GM23248 (cell line): ENCODE measurements around the gene COBLL1. TPM values are rescaled to one million over a fixed set of nuclear protein-coding genes. Genes with fewer than 3 reads are reported as not detected.

Source experiments
- DNase-seq: peaks from one replicate; pipeline ENCODE4 v3.0.0-alpha.2; 2015
- H2AFZ ChIP-seq: fragments of 200-600 bp; sonication (generic); 2 replicates; pipeline ENCODE4 v1.6.1; 2016; ENCODE audit warnings: antibody characterized with exemption
- H3F3A ChIP-seq: fragments of 200-600 bp; sonication (generic); 2 replicates; pipeline ENCODE4 v1.6.1; 2016; ENCODE audit warnings: mild to moderate bottlenecking, antibody characterized with exemption, mixed run types; ENCODE audit not compliant: insufficient read depth
- H3K27ac ChIP-seq: fragments of 200-600 bp; sonication (generic); 2 replicates; pipeline ENCODE4 v1.5.1; 2016; ENCODE audit warnings: mild to moderate bottlenecking
- H3K27me3 ChIP-seq: fragments of 200-600 bp; sonication (generic); replicated peaks from 2 replicates; pipeline ENCODE4 v1.6.1; 2016; ENCODE audit warnings: mild to moderate bottlenecking; ENCODE audit not compliant: insufficient read depth
- H3K36me3 ChIP-seq: fragments of 200-600 bp; sonication (generic); 2 replicates; pipeline ENCODE4 v1.6.1; 2016; ENCODE audit warnings: low read depth, mild to moderate bottlenecking
- H3K4me1 ChIP-seq: fragments of 200-600 bp; sonication (generic); 2 replicates; pipeline ENCODE4 v1.6.1; 2016; ENCODE audit warnings: mild to moderate bottlenecking; ENCODE audit not compliant: insufficient read depth
- H3K4me2 ChIP-seq: fragments of 200-600 bp; sonication (generic); one replicate; pipeline ENCODE4 v1.6.1; 2016; ENCODE audit warnings: mild to moderate bottlenecking; ENCODE audit not compliant: unreplicated experiment
- H3K4me3 ChIP-seq: fragments of 200-600 bp; sonication (generic); 2 replicates; pipeline ENCODE4 v1.5.1; 2016; ENCODE audit warnings: mild to moderate bottlenecking
- H3K79me2 ChIP-seq: fragments of 200-600 bp; sonication (generic); 2 replicates; pipeline ENCODE4 v1.6.1; 2016; ENCODE audit warnings: mild to moderate bottlenecking; ENCODE audit not compliant: insufficient read depth
- H3K9ac ChIP-seq: fragments of 200-600 bp; sonication (generic); 2 replicates; pipeline ENCODE4 v1.6.1; 2016; ENCODE audit warnings: mild to moderate bottlenecking
- H3K9me2 ChIP-seq: fragments of 200-600 bp; sonication (generic); 2 replicates; pipeline ENCODE4 v1.6.1; 2016; ENCODE audit warnings: mixed run types, mild to moderate bottlenecking, moderate library complexity; ENCODE audit not compliant: insufficient read depth
- H3K9me3 ChIP-seq: fragments of 200-600 bp; sonication (generic); one replicate; pipeline ENCODE4 v1.6.1; 2017; ENCODE audit warnings: low read depth
- H4K20me1 ChIP-seq: fragments of 200-600 bp; sonication (generic); 2 replicates; pipeline ENCODE4 v1.6.0; 2016; ENCODE audit not compliant: insufficient read depth
- EZH2 ChIP-seq: fragments of 200-600 bp; sonication (generic); IDR thresholded peaks from 2 replicates; pipeline ENCODE4 v1.6.1; 2018; ENCODE audit warnings: antibody characterized with exemption, mild to moderate bottlenecking; ENCODE audit not compliant: insufficient read depth, poor library complexity, severe bottlenecking
- EZH2phosphoT487 ChIP-seq: fragments of 200-600 bp; sonication (generic); IDR thresholded peaks from 2 replicates; pipeline ENCODE4 v1.6.1; 2018; ENCODE audit warnings: antibody characterized with exemption, moderate library complexity, mild to moderate bottlenecking, low read depth; ENCODE audit not compliant: insufficient read depth
- WGBS, 2 experiments: methylation state at CpG; one replicate each; pipeline ENCODE4 v1.1.6; 2015 to 2017; ENCODE audit warnings: low lambda C conversion rate in 2 of 2, low coverage in 1 of 2; ENCODE audit errors: missing lambda C conversion rate in 2 of 2; 5-methylcytosine and 5-hydroxymethylcytosine counted together
- in situ Hi-C: fragments of 300-500 bp; cut with MboI; formaldehyde crosslinking; loops from 2 replicates; pipeline ENCODE4 v1.15.0; 2020
- polyA plus RNA-seq: library from polyadenylated mRNA; unstranded; fragments of >200 nt; fragmentation: Nextera tagmentation; extraction: Ambion mirVana; gene quantifications from 2 replicates; pipeline ENCODE4 v1.2.1, GENCODE V29; 2016
- total RNA-seq: library from RNA; depleted of rRNA; stranded (reverse); fragments of >200 nt; shearing (Covaris generic); gene quantifications from 2 replicates; pipeline ENCODE4 v1.2.3, GENCODE V29; 2014

The COBLL1 gene
- total and polyA plus RNA-seq, 2 experiments from 2014 or later = 1.8 to 2.2 TPM

DNA sequence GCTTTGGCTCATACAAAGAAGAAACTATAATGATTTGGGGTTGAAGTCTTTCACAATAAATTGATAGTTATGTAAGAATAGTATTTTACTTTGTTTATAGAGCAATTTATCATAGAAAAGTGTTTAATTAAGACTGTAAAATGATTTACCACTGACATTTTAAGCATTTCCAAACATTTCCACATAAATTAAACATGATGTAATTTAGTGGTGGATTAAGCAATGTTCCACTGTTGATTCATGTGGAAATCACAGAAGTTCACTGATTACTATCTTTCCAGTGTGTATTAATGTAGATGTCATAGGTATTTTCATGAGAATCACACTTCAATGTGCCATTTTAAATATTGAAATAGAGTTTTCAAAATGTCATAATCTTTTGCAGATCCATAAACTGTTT, 180.3 kb downstream of the COBLL1 start:
- no peak overlapping the region for H3K27ac ChIP-seq
- no peaks in the 10 kb centered on the region for H3K36me3 ChIP-seq
- TF ChIP-seq EZH2phosphoT487 = peak; percentile 81; the same call in 1 of the 2 replicates
- TF ChIP-seq EZH2 = no peak
- H3K9me3 ChIP-seq = no peaks in the 10 kb centered on the region
- H3K4me2 ChIP-seq = no peak overlapping the region
- H3K9ac ChIP-seq = no peak overlapping the region
- peak; percentile 60 for DNase-seq
- H3K4me1 ChIP-seq = peaks cover 30% of the 10 kb centered on the region
- no peak overlapping the region for H2AFZ ChIP-seq
- H3K4me3 ChIP-seq = no peak overlapping the region
- in situ Hi-C loops = no loop called here
- peaks cover 11% of the 10 kb centered on the region; the same call in 1 of the 2 replicates for H3F3A ChIP-seq
- no peaks in the 10 kb centered on the region for H3K79me2 ChIP-seq
- H3K27me3 ChIP-seq = no peaks in the 10 kb centered on the region
- H3K9me2 ChIP-seq = no peaks in the 10 kb centered on the region
- no peaks in the 10 kb centered on the region for H4K20me1 ChIP-seq

- Histone ChIP-seq H3K9me3 (no peaks in the 10 kb centered on the region), H3K9ac (no peak overlapping the region), H3K27ac (peak overlapping the region; percentile 56), H4K20me1 (no peaks in the 10 kb centered on the region), H3K9me2 (no peaks in the 10 kb centered on the region), H3K36me3 (no peaks in the 10 kb centered on the region), H3F3A (peaks cover 25% of the 10 kb centered on the region; the same call in 1 of the 2 replicates), H3K79me2 (no peaks in the 10 kb centered on the region), H3K4me3 (no peak overlapping the region), H3K27me3 (no peaks in the 10 kb centered on the region), H2AFZ (no peak overlapping the region), H3K4me2 (peak overlapping the region; percentile 9), H3K4me1 (peaks cover 41% of the 10 kb centered on the region)
- in situ Hi-C loops = no loop called here
- DNase-seq = peak; percentile 96
- TF ChIP-seq EZH2phosphoT487 (0 out of 2 replicates have a peak, but pooled peaks have one; percentile 29), EZH2 (no peak)
- 2 to 3% methylated on average over 2 of the region's 2 CpGs for WGBS, 2 experiments
Observed at GRCh38 chr2:164657129-164657528, 184.5 kb downstream of the COBLL1 start.

DNA sequence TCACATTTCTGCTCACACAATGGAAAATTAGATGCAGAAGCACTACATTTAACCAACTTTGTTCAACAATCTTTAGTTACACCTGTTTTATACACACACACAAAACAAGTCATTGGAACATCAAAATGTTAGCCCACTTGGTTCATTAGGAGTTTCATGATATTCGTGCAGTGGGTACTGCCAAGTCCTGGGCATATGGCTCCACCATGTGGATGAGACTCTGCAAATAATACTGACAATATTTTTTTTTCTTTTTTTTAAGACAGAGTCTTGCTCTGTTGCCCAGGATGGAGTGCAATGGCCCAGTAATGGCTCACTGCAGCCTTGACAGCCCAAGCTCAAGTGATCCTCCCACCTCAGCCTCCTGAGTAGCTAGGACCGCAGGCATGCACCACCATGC, 185.9 kb downstream of the COBLL1 start:
- WGBS, 2 experiments = 68 to 71% methylated on average over 2 of the region's 2 CpGs
- TF ChIP-seq EZH2phosphoT487 = no peak
- TF ChIP-seq EZH2 = no peak
- no peak overlapping the region for H3K4me3 ChIP-seq
- in situ Hi-C loops = no loop called here
- H3F3A ChIP-seq = peaks cover 25% of the 10 kb centered on the region; the same call in 1 of the 2 replicates
- H2AFZ ChIP-seq = no peak overlapping the region
- no peak overlapping the region for H3K4me2 ChIP-seq
- no peaks in the 10 kb centered on the region for H3K79me2 ChIP-seq
- no peak overlapping the region for H3K27ac ChIP-seq
- no peaks in the 10 kb centered on the region for H3K27me3 ChIP-seq
- no peaks in the 10 kb centered on the region for H3K9me3 ChIP-seq
- H3K4me1 ChIP-seq = peaks cover 28% of the 10 kb centered on the region
- H3K9me2 ChIP-seq = no peaks in the 10 kb centered on the region
- no peaks in the 10 kb centered on the region for H4K20me1 ChIP-seq
- H3K9ac ChIP-seq = no peak overlapping the region
- no peaks in the 10 kb centered on the region for H3K36me3 ChIP-seq
- DNase-seq = peak; percentile 51

GRCh38 chr2:164655336-164655735, 186.3 kb downstream of the COBLL1 start:
- in situ Hi-C loops = no loop called here
- Histone ChIP-seq H3K9ac (no peak overlapping the region), H4K20me1 (no peaks in the 10 kb centered on the region), H3K4me2 (no peak overlapping the region), H3K9me3 (no peaks in the 10 kb centered on the region), H2AFZ (no peak overlapping the region), H3K79me2 (no peaks in the 10 kb centered on the region), H3K4me3 (no peak overlapping the region), H3F3A (peaks cover 25% of the 10 kb centered on the region; the same call in 1 of the 2 replicates), H3K9me2 (no peaks in the 10 kb centered on the region), H3K27me3 (no peaks in the 10 kb centered on the region), H3K36me3 (no peaks in the 10 kb centered on the region), H3K27ac (no peak overlapping the region), H3K4me1 (peaks cover 28% of the 10 kb centered on the region)
- DNase-seq = peak; percentile 68
- TF ChIP-seq EZH2phosphoT487 (no peak), EZH2 (no peak)

- 53 to 54% methylated on average over 1 of the region's 1 CpG for WGBS, 2 experiments
- H3K79me2 ChIP-seq = no peaks in the 10 kb centered on the region
- no peak for DNase-seq
- no peak overlapping the region for H3K9ac ChIP-seq
- no peaks in the 10 kb centered on the region for H3K9me2 ChIP-seq
- in situ Hi-C loops = no loop called here
- H3F3A ChIP-seq = 0 out of 2 replicates have a peak, but pooled peaks cover 14% of the 10 kb centered on the region
- no peak overlapping the region for H2AFZ ChIP-seq
- H3K4me1 ChIP-seq = peaks cover 13% of the 10 kb centered on the region
- H3K27me3 ChIP-seq = no peaks in the 10 kb centered on the region
- H3K4me3 ChIP-seq = no peak overlapping the region
- TF ChIP-seq EZH2phosphoT487 = no peak
- TF ChIP-seq EZH2 = no peak
- H4K20me1 ChIP-seq = no peaks in the 10 kb centered on the region
- no peaks in the 10 kb centered on the region for H3K9me3 ChIP-seq
- no peak overlapping the region for H3K27ac ChIP-seq
- no peak overlapping the region for H3K4me2 ChIP-seq
- no peaks in the 10 kb centered on the region for H3K36me3 ChIP-seq
Observed at GRCh38 chr2:164651361-164651760, 190.3 kb downstream of the COBLL1 start.
